GM12878 (cell line): Measurements from ENCODE around the gene FNDC3B. TPM values are rescaled to one million over a fixed set of nuclear protein-coding genes. Genes with fewer than 3 reads are reported as not detected.

Source experiments
- ATAC-seq: fragments of 200-7000 bp; cut with Tn5 transposase; 3 replicates; pipeline ENCODE4 v1.9.1; 2020; ENCODE audit warnings: mild to moderate bottlenecking, moderate library complexity
- BruUV-seq: library from RNA; stranded (reverse); fragments of 400-500 nt; replicated peaks from 2 replicates; lab custom pipeline; 2021; lab: Mats Ljungman, UMichigan
- CTCF ChIA-PET: fragments of 300-600 bp; sonication (Branson Sonifier 250); formaldehyde crosslinking; extraction: SDS; loops from one replicate; lab custom pipeline; 2021; ENCODE audit warnings: inconsistent platforms; lab: Yijun Ruan, JAX
- POLR2A ChIA-PET: fragments of 350-600 bp; formaldehyde crosslinking; extraction: SDS; loops from one replicate; lab custom pipeline; 2021; ENCODE audit warnings: inconsistent platforms; lab: Charles Lee
- RAD21 ChIA-PET: fragments of 300-600 bp; sonication (Branson Sonifier 250); formaldehyde crosslinking; loops from one replicate; lab custom pipeline; 2023; ENCODE audit warnings: antibody characterized with exemption; ENCODE audit not compliant: unreplicated experiment; lab: Charles Lee
- SMC1A ChIA-PET: fragments of 300-600 bp; sonication (Branson Sonifier 250); formaldehyde crosslinking; loops from one replicate; lab custom pipeline; 2023; ENCODE audit not compliant: unreplicated experiment, uncharacterized antibody; lab: Charles Lee
- DNase-seq: peaks from one replicate; pipeline ENCODE4 v3.0.0-alpha.2; 2011; ENCODE audit warnings: low read depth, low spot score
- FAIRE-seq: peaks from 3 replicates; lab custom pipeline; 2011; peaks lifted over from hg19 to GRCh38; lab: Jason Lieb, UNC
- H2AFZ ChIP-seq: 2 replicates; pipeline ENCODE4 v1.6.0; 2011; ENCODE audit warnings: low read depth, low read length, control low read depth; ENCODE audit not compliant: control insufficient read depth
- H3K27ac ChIP-seq: 2 replicates; pipeline ENCODE4 v1.5.1; 2011; ENCODE audit warnings: control low read depth; ENCODE audit not compliant: control insufficient read depth, insufficient read depth
- H3K27me3 ChIP-seq, 2 experiments: replicated peaks in 1 of 2; 2 replicates each; pipeline versions ENCODE4 v1.6.0 to v1.6.1; 2011; ENCODE audit warnings: low read length in 1 of 2; ENCODE audit not compliant: control insufficient read depth in 2 of 2, insufficient read depth in 2 of 2
- H3K36me3 ChIP-seq, 2 experiments: 2 replicates each; pipeline ENCODE4 v1.5.1; 2011; ENCODE audit warnings: low read length in 1 of 2; ENCODE audit not compliant: control insufficient read depth in 2 of 2, insufficient read depth in 2 of 2
- H3K4me1 ChIP-seq: 2 replicates; pipeline ENCODE4 v1.6.1; 2011; ENCODE audit warnings: mild to moderate bottlenecking, low read length, moderate library complexity, mixed read lengths; ENCODE audit not compliant: control insufficient read depth, insufficient read depth
- H3K4me2 ChIP-seq: 2 replicates; pipeline ENCODE4 v1.6.0; 2011; ENCODE audit warnings: control low read depth; ENCODE audit not compliant: control insufficient read depth, insufficient read depth
- H3K4me3 ChIP-seq: fragments of 200-600 bp; sonication (generic); 2 replicates; pipeline ENCODE4 v1.5.1; 2016
- H3K79me2 ChIP-seq: 2 replicates; pipeline ENCODE4 v1.6.0; 2011; ENCODE audit warnings: low read length; ENCODE audit not compliant: control insufficient read depth, insufficient read depth
- H3K9ac ChIP-seq: 2 replicates; pipeline ENCODE4 v1.8.0; 2011; ENCODE audit warnings: low read length, control low read depth, mixed read lengths; ENCODE audit not compliant: control insufficient read depth, insufficient read depth
- H3K9me3 ChIP-seq: replicated peaks from 3 replicates; pipeline ENCODE4 v1.5.1; 2011; ENCODE audit warnings: mild to moderate bottlenecking, low read length; ENCODE audit not compliant: control insufficient read depth, insufficient read depth
- H4K20me1 ChIP-seq: 2 replicates; pipeline ENCODE4 v1.6.0; 2011; ENCODE audit not compliant: control insufficient read depth, insufficient read depth
- FOXM1 ChIP-seq: IDR thresholded peaks from 2 replicates; pipeline ENCODE4 v1.6.1; 2012; ENCODE audit warnings: low read depth, mild to moderate bottlenecking, inconsistent platforms, low read length, moderate library complexity
- MEF2B ChIP-seq: fragments of 450-650 bp; IDR thresholded peaks from 2 replicates; pipeline ENCODE4 v1.6.1; 2018; ENCODE audit warnings: mild to moderate bottlenecking, moderate library complexity; ENCODE audit not compliant: partially characterized antibody, poor library complexity, severe bottlenecking
- ZBTB11 ChIP-seq: fragments of 450-650 bp; formaldehyde crosslinking; IDR thresholded peaks from 2 replicates; pipeline ENCODE4 v1.5.0; 2022; ENCODE audit warnings: mild to moderate bottlenecking, missing genetic modification characterization
- ZNF207 ChIP-seq: fragments of 450-650 bp; IDR thresholded peaks from 2 replicates; pipeline ENCODE4 v1.6.1; 2014; ENCODE audit warnings: antibody characterized with exemption, mild to moderate bottlenecking, borderline replicate concordance
- ZZZ3 ChIP-seq: IDR thresholded peaks from 2 replicates; pipeline ENCODE4 v1.6.1; 2011; ENCODE audit warnings: low read depth; ENCODE audit not compliant: control insufficient read depth, insufficient read length
- WGBS: methylation state at CpG from one replicate; pipeline ENCODE4 v1.1.6; 2016; ENCODE audit warnings: low lambda C conversion rate; ENCODE audit not compliant: insufficient replicate concordance, insufficient coverage; ENCODE audit errors: missing lambda C conversion rate; 5-methylcytosine and 5-hydroxymethylcytosine counted together
- in situ Hi-C: fragments of 300-500 bp; cut with MboI; formaldehyde crosslinking; loops from 9 replicates; pipeline ENCODE4 v1.14.3; 2018; ENCODE audit warnings: mixed read lengths
- intact Hi-C: fragments of 100-400 bp; cut with micrococcal nuclease; formaldehyde crosslinking; loops from one replicate; pipeline ENCODE4 v1.14.2; 2022; ENCODE audit not compliant: unreplicated experiment
- polyA plus RNA-seq, 11 experiments: library from polyadenylated mRNA; depleted of rRNA in 4 of 11; unstranded in 6 of 11; stranded (reverse) in 5 of 11; fragments of >200 nt; fragmentation: Nextera tagmentation in 4 of 11; fragmentation: Illumina TruSeq in 1 of 11; extraction: Ambion mirVana in 4 of 11; extraction: Trizol in 1 of 11; gene quantifications; 1 replicate in 1 of 11; 2 replicates in 10 of 11; pipeline versions ENCODE4 v1.2.1 to v1.2.3, GENCODE V29; 2011 to 2016; ENCODE audit warnings: inconsistent platforms in 2 of 11, missing spikeins in 2 of 11, low read depth in 1 of 11
- total RNA-seq, 4 experiments: library from RNA; depleted of rRNA in 3 of 4; stranded (reverse); fragments of >200 nt in 3 of 4; fragmentation: Illumina TruSeq in 1 of 4; extraction: Trizol in 1 of 4; gene quantifications; 2 replicates each; pipeline versions ENCODE4 v1.2.1 to v1.2.3, GENCODE V29; 2013 to 2021
- TF ChIP-seq, protein P1 (sequence below): fragments of 450-650 bp; IDR thresholded peaks from 2 replicates; pipeline ENCODE4 v1.6.1; 2016; ENCODE audit warnings: mild to moderate bottlenecking, moderate library complexity, borderline replicate concordance

FNDC3B gene
- total and polyA plus RNA-seq, 10 of the 15 experiments (the other 5 are each of a cell fraction or from before 2014, with no cell fraction given), result 7.9 to 35.0 (median 18.5) TPM

DNA sequence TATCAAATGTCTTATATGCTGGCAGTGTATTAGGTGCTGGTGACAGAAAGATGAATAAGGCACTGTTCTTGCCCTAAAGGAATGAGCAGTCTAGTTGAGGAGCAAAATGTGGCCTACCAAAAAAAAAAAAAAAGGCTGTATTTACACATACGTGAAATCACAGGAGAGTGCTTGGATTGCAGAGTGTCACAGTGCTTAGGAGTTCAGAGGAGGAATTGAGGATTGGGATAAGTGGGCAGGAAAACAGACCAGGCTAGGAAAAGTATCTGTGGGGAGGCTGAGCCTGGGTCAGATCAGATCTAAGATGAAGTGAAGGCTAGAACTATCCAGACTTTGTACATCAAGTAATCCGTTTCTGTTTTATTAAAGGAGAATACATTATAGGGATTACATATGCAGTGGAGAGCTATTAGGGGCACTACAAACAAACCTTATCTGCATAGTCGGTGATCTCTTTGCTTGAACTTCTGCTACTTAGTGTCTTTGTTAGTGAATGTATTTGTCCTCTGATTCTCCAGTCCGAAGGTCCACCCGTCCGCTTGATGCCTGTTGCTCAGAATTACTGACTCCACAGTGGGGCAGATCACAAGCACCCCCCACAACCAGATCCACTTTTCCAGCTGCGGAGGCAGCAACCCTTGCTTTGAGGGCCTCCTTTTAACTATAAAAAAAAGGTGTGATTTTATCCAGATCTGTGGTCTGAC lies 80.0 kb downstream of the FNDC3B start:
- intact Hi-C loops (no loop called here), in situ Hi-C loops (no loop called here)
- FAIRE-seq (no peak), ATAC-seq (no peak), DNase-seq (no peak)
- Histone ChIP-seq H3K4me1 (no peaks in the 10 kb centered on the region), H3K9me3 (no peaks in the 10 kb centered on the region), H2AFZ (no peak overlapping the region), H3K4me2 (no peak overlapping the region), H3K4me3 (no peak overlapping the region), H3K27ac (no peak overlapping the region), H3K27me3 (no peaks in the 10 kb centered on the region), H3K36me3 (peaks cover 7 to 22% of the 10 kb centered on the region in 2 experiments), H3K79me2 (no peaks in the 10 kb centered on the region; the same call in none of the 2 replicates), H4K20me1 (no peaks in the 10 kb centered on the region; the same call in 1 of the 2 replicates), H3K9ac (no peak overlapping the region)
- CTCF ChIA-PET, result interaction anchor here (0.6 kb wide), 1 partner anchor 350 kb away, joined by 3 read pairs; no protein-coding TSS in a partner anchor
- WGBS, result 89% methylated on average over 7 of the region's 7 CpGs
- RAD21 ChIA-PET, result interaction anchor here (1.6 kb wide), 1 partner anchor 20 kb away, joined by 5 read pairs; no protein-coding TSS in a partner anchor
- TF ChIP-seq MEF2B (no peak), ZBTB11 (CRISPR knock-in tag) (no peak), FOXM1 (no peak), ZNF207 (no peak), ZZZ3 (no peak)
- TF ChIP-seq, protein P1, sequence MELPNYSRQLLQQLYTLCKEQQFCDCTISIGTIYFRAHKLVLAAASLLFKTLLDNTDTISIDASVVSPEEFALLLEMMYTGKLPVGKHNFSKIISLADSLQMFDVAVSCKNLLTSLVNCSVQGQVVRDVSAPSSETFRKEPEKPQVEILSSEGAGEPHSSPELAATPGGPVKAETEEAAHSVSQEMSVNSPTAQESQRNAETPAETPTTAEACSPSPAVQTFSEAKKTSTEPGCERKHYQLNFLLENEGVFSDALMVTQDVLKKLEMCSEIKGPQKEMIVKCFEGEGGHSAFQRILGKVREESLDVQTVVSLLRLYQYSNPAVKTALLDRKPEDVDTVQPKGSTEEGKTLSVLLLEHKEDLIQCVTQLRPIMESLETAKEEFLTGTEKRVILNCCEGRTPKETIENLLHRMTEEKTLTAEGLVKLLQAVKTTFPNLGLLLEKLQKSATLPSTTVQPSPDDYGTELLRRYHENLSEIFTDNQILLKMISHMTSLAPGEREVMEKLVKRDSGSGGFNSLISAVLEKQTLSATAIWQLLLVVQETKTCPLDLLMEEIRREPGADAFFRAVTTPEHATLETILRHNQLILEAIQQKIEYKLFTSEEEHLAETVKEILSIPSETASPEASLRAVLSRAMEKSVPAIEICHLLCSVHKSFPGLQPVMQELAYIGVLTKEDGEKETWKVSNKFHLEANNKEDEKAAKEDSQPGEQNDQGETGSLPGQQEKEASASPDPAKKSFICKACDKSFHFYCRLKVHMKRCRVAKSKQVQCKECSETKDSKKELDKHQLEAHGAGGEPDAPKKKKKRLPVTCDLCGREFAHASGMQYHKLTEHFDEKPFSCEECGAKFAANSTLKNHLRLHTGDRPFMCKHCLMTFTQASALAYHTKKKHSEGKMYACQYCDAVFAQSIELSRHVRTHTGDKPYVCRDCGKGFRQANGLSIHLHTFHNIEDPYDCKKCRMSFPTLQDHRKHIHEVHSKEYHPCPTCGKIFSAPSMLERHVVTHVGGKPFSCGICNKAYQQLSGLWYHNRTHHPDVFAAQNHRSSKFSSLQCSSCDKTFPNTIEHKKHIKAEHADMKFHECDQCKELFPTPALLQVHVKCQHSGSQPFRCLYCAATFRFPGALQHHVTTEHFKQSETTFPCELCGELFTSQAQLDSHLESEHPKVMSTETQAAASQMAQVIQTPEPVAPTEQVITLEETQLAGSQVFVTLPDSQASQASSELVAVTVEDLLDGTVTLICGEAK, result no peak
- SMC1A ChIA-PET, result interaction anchor here (1.3 to 3.0 kb wide), 3 partner anchors 9 to 213 kb away, joined by 5 to 12 read pairs (median 8); no protein-coding TSS in a partner anchor
- POLR2A ChIA-PET, result no interaction called here
- no TSS peak for BruUV-seq
